GM12878 (cell line): ENCODE results near the gene DDX31. TPM values are rescaled to one million over a fixed set of nuclear protein-coding genes. Genes with fewer than 3 reads are reported as not detected.

Experiments
- ATAC-seq: fragments of 200-7000 bp; cut with Tn5 transposase; 3 replicates; pipeline ENCODE4 v1.9.1; 2020; ENCODE audit warnings: mild to moderate bottlenecking, moderate library complexity
- BruUV-seq: library from RNA; stranded (reverse); fragments of 400-500 nt; replicated peaks from 2 replicates; lab custom pipeline; 2021; lab: Mats Ljungman, UMichigan
- CTCF ChIA-PET: fragments of 300-600 bp; sonication (Branson Sonifier 250); formaldehyde crosslinking; extraction: SDS; loops from one replicate; lab custom pipeline; 2021; ENCODE audit warnings: inconsistent platforms; lab: Yijun Ruan, JAX
- POLR2A ChIA-PET: fragments of 350-600 bp; formaldehyde crosslinking; extraction: SDS; loops from one replicate; lab custom pipeline; 2021; ENCODE audit warnings: inconsistent platforms; lab: Charles Lee
- RAD21 ChIA-PET: fragments of 300-600 bp; sonication (Branson Sonifier 250); formaldehyde crosslinking; loops from one replicate; lab custom pipeline; 2023; ENCODE audit warnings: antibody characterized with exemption; ENCODE audit not compliant: unreplicated experiment; lab: Charles Lee
- SMC1A ChIA-PET: fragments of 300-600 bp; sonication (Branson Sonifier 250); formaldehyde crosslinking; loops from one replicate; lab custom pipeline; 2023; ENCODE audit not compliant: unreplicated experiment, uncharacterized antibody; lab: Charles Lee
- DNase-seq: peaks from one replicate; pipeline ENCODE4 v3.0.0-alpha.2; 2011; ENCODE audit warnings: low read depth, low spot score
- FAIRE-seq: peaks from 3 replicates; lab custom pipeline; 2011; peaks lifted over from hg19 to GRCh38; lab: Jason Lieb, UNC
- H2AFZ ChIP-seq: 2 replicates; pipeline ENCODE4 v1.6.0; 2011; ENCODE audit warnings: low read depth, low read length, control low read depth; ENCODE audit not compliant: control insufficient read depth
- H3K27ac ChIP-seq: 2 replicates; pipeline ENCODE4 v1.5.1; 2011; ENCODE audit warnings: control low read depth; ENCODE audit not compliant: control insufficient read depth, insufficient read depth
- H3K27me3 ChIP-seq, 2 experiments: replicated peaks in 1 of 2; 2 replicates each; pipeline versions ENCODE4 v1.6.0 to v1.6.1; 2011; ENCODE audit warnings: low read length in 1 of 2; ENCODE audit not compliant: control insufficient read depth in 2 of 2, insufficient read depth in 2 of 2
- H3K36me3 ChIP-seq, 2 experiments: 2 replicates each; pipeline ENCODE4 v1.5.1; 2011; ENCODE audit warnings: low read length in 1 of 2; ENCODE audit not compliant: control insufficient read depth in 2 of 2, insufficient read depth in 2 of 2
- H3K4me1 ChIP-seq: 2 replicates; pipeline ENCODE4 v1.6.1; 2011; ENCODE audit warnings: mild to moderate bottlenecking, low read length, moderate library complexity, mixed read lengths; ENCODE audit not compliant: control insufficient read depth, insufficient read depth
- H3K4me2 ChIP-seq: 2 replicates; pipeline ENCODE4 v1.6.0; 2011; ENCODE audit warnings: control low read depth; ENCODE audit not compliant: control insufficient read depth, insufficient read depth
- H3K4me3 ChIP-seq: fragments of 200-600 bp; sonication (generic); 2 replicates; pipeline ENCODE4 v1.5.1; 2016
- H3K79me2 ChIP-seq: 2 replicates; pipeline ENCODE4 v1.6.0; 2011; ENCODE audit warnings: low read length; ENCODE audit not compliant: control insufficient read depth, insufficient read depth
- H3K9ac ChIP-seq: 2 replicates; pipeline ENCODE4 v1.8.0; 2011; ENCODE audit warnings: low read length, control low read depth, mixed read lengths; ENCODE audit not compliant: control insufficient read depth, insufficient read depth
- H3K9me3 ChIP-seq: replicated peaks from 3 replicates; pipeline ENCODE4 v1.5.1; 2011; ENCODE audit warnings: mild to moderate bottlenecking, low read length; ENCODE audit not compliant: control insufficient read depth, insufficient read depth
- H4K20me1 ChIP-seq: 2 replicates; pipeline ENCODE4 v1.6.0; 2011; ENCODE audit not compliant: control insufficient read depth, insufficient read depth
- BACH1 ChIP-seq: fragments of 450-650 bp; IDR thresholded peaks from 2 replicates; pipeline ENCODE4 v1.6.1; 2017; ENCODE audit warnings: mild to moderate bottlenecking, borderline replicate concordance
- BCL11A ChIP-seq: IDR thresholded peaks from 2 replicates; pipeline ENCODE4 v1.6.1; 2011; ENCODE audit warnings: low read depth, low read length
- BRCA1 ChIP-seq: IDR thresholded peaks from 2 replicates; pipeline ENCODE4 v1.6.1; 2011; ENCODE audit warnings: low read depth, low read length, improper control_type of control experiment
- FOXM1 ChIP-seq: IDR thresholded peaks from 2 replicates; pipeline ENCODE4 v1.6.1; 2012; ENCODE audit warnings: low read depth, mild to moderate bottlenecking, inconsistent platforms, low read length, moderate library complexity
- GABPA ChIP-seq: IDR thresholded peaks from 2 replicates; pipeline ENCODE4 v1.6.1; 2014; ENCODE audit warnings: antibody characterized with exemption, low read depth, mild to moderate bottlenecking, inconsistent platforms
- HDGF ChIP-seq: fragments of 450-650 bp; IDR thresholded peaks from 2 replicates; pipeline ENCODE4 v1.6.1; 2016; ENCODE audit warnings: antibody characterized with exemption
- KDM1A ChIP-seq: fragments of 200-600 bp; sonication (generic); IDR thresholded peaks from 2 replicates; pipeline ENCODE4 v1.6.1; 2016; ENCODE audit warnings: borderline replicate concordance
- KLF5 ChIP-seq: fragments of 450-650 bp; IDR thresholded peaks from 2 replicates; pipeline ENCODE4 v1.6.1; 2014; ENCODE audit warnings: mild to moderate bottlenecking; ENCODE audit not compliant: partially characterized antibody
- MEF2A ChIP-seq: IDR thresholded peaks from 2 replicates; pipeline ENCODE4 v1.6.1; 2011; ENCODE audit warnings: low read depth, mild to moderate bottlenecking, low read length, moderate library complexity; ENCODE audit not compliant: insufficient read depth
- MXI1 ChIP-seq: fragments of 150-350 bp; IDR thresholded peaks from 2 replicates; pipeline ENCODE4 v1.6.1; 2011; ENCODE audit warnings: low read depth, mild to moderate bottlenecking, inconsistent platforms, low read length, improper control_type of control experiment
- NFIC ChIP-seq: IDR thresholded peaks from 2 replicates; pipeline ENCODE4 v1.6.1; 2012; ENCODE audit warnings: low read depth, mild to moderate bottlenecking, inconsistent platforms, low read length, moderate library complexity
- NR2C2 ChIP-seq: IDR thresholded peaks from 2 replicates; pipeline ENCODE4 v1.6.1; 2011; ENCODE audit warnings: borderline replicate concordance, low read depth; ENCODE audit not compliant: control insufficient read depth, insufficient read length
- NR2F1 ChIP-seq: fragments of 450-650 bp; conservative IDR thresholded peaks from 2 replicates; pipeline ENCODE4 v1.6.1; 2017; ENCODE audit warnings: mild to moderate bottlenecking
- NRF1 ChIP-seq: conservative IDR thresholded peaks from 2 replicates; pipeline ENCODE4 v1.6.1; 2011; ENCODE audit warnings: mild to moderate bottlenecking, low read depth, low read length, improper control_type of control experiment
- PAX8 ChIP-seq: fragments of 450-650 bp; IDR thresholded peaks from 2 replicates; pipeline ENCODE4 v1.6.1; 2017; ENCODE audit warnings: mild to moderate bottlenecking, moderate library complexity
- SREBF2 ChIP-seq: IDR thresholded peaks from 2 replicates; pipeline ENCODE4 v1.6.1; 2012; ENCODE audit warnings: mild to moderate bottlenecking, low read length
- SUPT20H ChIP-seq: IDR thresholded peaks from 2 replicates; pipeline ENCODE4 v1.6.1; 2011; ENCODE audit warnings: low read depth, mild to moderate bottlenecking, low read length, moderate library complexity, borderline replicate concordance; ENCODE audit not compliant: control insufficient read depth
- TARDBP ChIP-seq: IDR thresholded peaks from 2 replicates; pipeline ENCODE4 v1.6.1; 2016; ENCODE audit warnings: borderline replicate concordance
- ZBED1 ChIP-seq: IDR thresholded peaks from 2 replicates; pipeline ENCODE4 v1.6.1; 2016; ENCODE audit warnings: borderline replicate concordance
- WGBS: methylation state at CpG from one replicate; pipeline ENCODE4 v1.1.6; 2016; ENCODE audit warnings: low lambda C conversion rate; ENCODE audit not compliant: insufficient replicate concordance, insufficient coverage; ENCODE audit errors: missing lambda C conversion rate; 5-methylcytosine and 5-hydroxymethylcytosine counted together
- in situ Hi-C: fragments of 300-500 bp; cut with MboI; formaldehyde crosslinking; loops from 9 replicates; pipeline ENCODE4 v1.14.3; 2018; ENCODE audit warnings: mixed read lengths
- intact Hi-C: fragments of 100-400 bp; cut with micrococcal nuclease; formaldehyde crosslinking; loops from one replicate; pipeline ENCODE4 v1.14.2; 2022; ENCODE audit not compliant: unreplicated experiment
- polyA plus RNA-seq, 11 experiments: library from polyadenylated mRNA; depleted of rRNA in 4 of 11; unstranded in 6 of 11; stranded (reverse) in 5 of 11; fragments of >200 nt; fragmentation: Nextera tagmentation in 4 of 11; fragmentation: Illumina TruSeq in 1 of 11; extraction: Ambion mirVana in 4 of 11; extraction: Trizol in 1 of 11; gene quantifications; 1 replicate in 1 of 11; 2 replicates in 10 of 11; pipeline versions ENCODE4 v1.2.1 to v1.2.3, GENCODE V29; 2011 to 2016; ENCODE audit warnings: inconsistent platforms in 2 of 11, missing spikeins in 2 of 11, low read depth in 1 of 11
- total RNA-seq, 4 experiments: library from RNA; depleted of rRNA in 3 of 4; stranded (reverse); fragments of >200 nt in 3 of 4; fragmentation: Illumina TruSeq in 1 of 4; extraction: Trizol in 1 of 4; gene quantifications; 2 replicates each; pipeline versions ENCODE4 v1.2.1 to v1.2.3, GENCODE V29; 2013 to 2021
- TF ChIP-seq, protein P1 (sequence below): IDR thresholded peaks from 2 replicates; pipeline ENCODE4 v1.6.1; 2011; ENCODE audit warnings: borderline replicate concordance, low read depth, mild to moderate bottlenecking, moderate library complexity, mixed read lengths, low read length; ENCODE audit not compliant: insufficient read depth; ENCODE audit errors: extremely low read length
- TF ChIP-seq, protein P2 (sequence below): IDR thresholded peaks from 2 replicates; pipeline ENCODE4 v1.6.1; 2012; ENCODE audit warnings: low read length, inconsistent platforms
- TF ChIP-seq, protein P3 (sequence below): IDR thresholded peaks from 2 replicates; pipeline ENCODE4 v1.6.1; 2012; ENCODE audit warnings: low read depth, low read length, improper control_type of control experiment

DDX31 gene
- total and polyA plus RNA-seq, 10 of the 15 experiments (the other 5 are each of a cell fraction or from before 2014, with no cell fraction given), result 12.1 to 30.8 (median 20.8) TPM

DNA sequence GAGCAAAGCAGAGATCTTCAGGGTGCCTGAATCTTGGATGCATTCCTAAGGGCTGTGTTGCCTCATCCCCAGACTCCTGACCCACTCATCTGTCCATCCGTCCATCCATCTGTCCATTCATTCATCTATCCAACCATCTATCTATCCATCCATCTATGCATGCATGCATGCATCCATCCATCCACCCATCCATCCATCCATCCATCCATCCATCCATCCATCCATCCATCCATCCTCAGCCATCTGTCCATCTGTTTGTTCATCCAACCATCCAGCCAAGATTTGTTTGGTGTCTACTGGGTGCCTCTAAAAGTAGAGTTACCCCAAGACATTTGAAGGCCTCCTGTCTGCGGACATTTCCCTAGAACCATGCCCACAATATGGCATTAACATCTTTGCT is 115.0 kb downstream of the DDX31 start (continued):
- no peak for TF ChIP-seq HDGF
- TF ChIP-seq, protein P1, sequence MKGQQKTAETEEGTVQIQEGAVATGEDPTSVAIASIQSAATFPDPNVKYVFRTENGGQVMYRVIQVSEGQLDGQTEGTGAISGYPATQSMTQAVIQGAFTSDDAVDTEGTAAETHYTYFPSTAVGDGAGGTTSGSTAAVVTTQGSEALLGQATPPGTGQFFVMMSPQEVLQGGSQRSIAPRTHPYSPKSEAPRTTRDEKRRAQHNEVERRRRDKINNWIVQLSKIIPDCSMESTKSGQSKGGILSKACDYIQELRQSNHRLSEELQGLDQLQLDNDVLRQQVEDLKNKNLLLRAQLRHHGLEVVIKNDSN, result no peak
- TF ChIP-seq NR2F1, result no peak
- TF ChIP-seq KDM1A, result no peak
- no peak for TF ChIP-seq ZBED1
- TF ChIP-seq, protein P2, sequence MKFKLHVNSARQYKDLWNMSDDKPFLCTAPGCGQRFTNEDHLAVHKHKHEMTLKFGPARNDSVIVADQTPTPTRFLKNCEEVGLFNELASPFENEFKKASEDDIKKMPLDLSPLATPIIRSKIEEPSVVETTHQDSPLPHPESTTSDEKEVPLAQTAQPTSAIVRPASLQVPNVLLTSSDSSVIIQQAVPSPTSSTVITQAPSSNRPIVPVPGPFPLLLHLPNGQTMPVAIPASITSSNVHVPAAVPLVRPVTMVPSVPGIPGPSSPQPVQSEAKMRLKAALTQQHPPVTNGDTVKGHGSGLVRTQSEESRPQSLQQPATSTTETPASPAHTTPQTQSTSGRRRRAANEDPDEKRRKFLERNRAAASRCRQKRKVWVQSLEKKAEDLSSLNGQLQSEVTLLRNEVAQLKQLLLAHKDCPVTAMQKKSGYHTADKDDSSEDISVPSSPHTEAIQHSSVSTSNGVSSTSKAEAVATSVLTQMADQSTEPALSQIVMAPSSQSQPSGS, result no peak
- no peak for TF ChIP-seq SREBF2
- no peak for TF ChIP-seq KLF5
- TF ChIP-seq, all 136 proteins: peak for 0

DNA sequence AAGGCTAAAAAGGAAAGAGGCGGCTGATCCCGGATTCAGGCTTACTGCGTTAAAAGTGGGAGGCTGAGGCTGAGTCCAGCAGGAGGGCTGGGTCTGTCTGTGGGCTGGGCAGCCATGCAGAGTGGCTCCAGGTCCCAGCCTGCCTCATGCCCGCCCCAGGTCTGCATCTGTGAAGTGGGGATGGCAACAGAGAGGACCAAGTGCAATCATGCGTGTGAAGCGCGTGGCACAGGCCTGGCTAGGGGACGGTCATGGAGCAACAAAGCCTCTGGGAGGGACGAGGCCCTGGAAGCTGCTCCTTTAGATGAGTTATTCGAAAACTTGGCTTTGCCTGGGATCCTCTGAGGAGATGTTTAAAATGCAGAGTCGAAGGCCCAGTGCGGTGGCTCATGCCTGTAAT is 117.7 kb downstream of the DDX31 start:
- no TSS peak for BruUV-seq
- in situ Hi-C loops (no loop called here), intact Hi-C loops (no loop called here)
- Histone ChIP-seq H3K4me3 (no peak overlapping the region), H3K9ac (no peak overlapping the region), H3K27ac (no peak overlapping the region), H3K79me2 (no peaks in the 10 kb centered on the region), H3K27me3 (no peaks in the 10 kb centered on the region; a peak in 1 of 4 replicates), H4K20me1 (no peaks in the 10 kb centered on the region), H3K4me2 (no peak overlapping the region), H2AFZ (no peak overlapping the region), H3K4me1 (no peaks in the 10 kb centered on the region), H3K36me3 (no peaks in the 10 kb centered on the region), H3K9me3 (no peaks in the 10 kb centered on the region)
- WGBS, result 73% methylated on average over 12 of the region's 12 CpGs
- ChIA-PET POLR2A (no interaction called here), RAD21 (no interaction called here), SMC1A (no interaction called here), CTCF (no interaction called here)
- no peak for ATAC-seq
- no peak for DNase-seq
- no peak for FAIRE-seq
- TF ChIP-seq TARDBP, result no peak
- no peak for TF ChIP-seq BACH1
- no peak for TF ChIP-seq NFIC
- no peak for TF ChIP-seq NRF1
- TF ChIP-seq, protein P2, result no peak
- no peak for TF ChIP-seq MEF2A
- no peak for TF ChIP-seq SUPT20H
- TF ChIP-seq BCL11A, result no peak
- TF ChIP-seq MXI1, result no peak
- no peak for TF ChIP-seq PAX8
- no peak for TF ChIP-seq FOXM1
- TF ChIP-seq NR2C2, result no peak
- TF ChIP-seq, protein P3, sequence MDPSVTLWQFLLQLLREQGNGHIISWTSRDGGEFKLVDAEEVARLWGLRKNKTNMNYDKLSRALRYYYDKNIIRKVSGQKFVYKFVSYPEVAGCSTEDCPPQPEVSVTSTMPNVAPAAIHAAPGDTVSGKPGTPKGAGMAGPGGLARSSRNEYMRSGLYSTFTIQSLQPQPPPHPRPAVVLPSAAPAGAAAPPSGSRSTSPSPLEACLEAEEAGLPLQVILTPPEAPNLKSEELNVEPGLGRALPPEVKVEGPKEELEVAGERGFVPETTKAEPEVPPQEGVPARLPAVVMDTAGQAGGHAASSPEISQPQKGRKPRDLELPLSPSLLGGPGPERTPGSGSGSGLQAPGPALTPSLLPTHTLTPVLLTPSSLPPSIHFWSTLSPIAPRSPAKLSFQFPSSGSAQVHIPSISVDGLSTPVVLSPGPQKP, result no peak
- TF ChIP-seq BRCA1, result no peak
- TF ChIP-seq HDGF, result no peak
- no peak for TF ChIP-seq GABPA
